Thymus (tissue), 11 donors: ENCODE data around the gene VGLL4. TPM values are rescaled to one million over a fixed set of nuclear protein-coding genes. Genes with fewer than 3 reads are reported as not detected.
"Not testable (repeated sequence)": the region's sequence is repeated elsewhere in the genome, so short reads cannot be mapped to it uniquely, and the experiment has no call there.

Experiments used
- DNase-seq, 9 donors: peaks; one replicate each; pipeline ENCODE4 v3.0.0-alpha.2; 2013; ENCODE audit warnings: low spot score in 9 of 9, low read depth in 6 of 9, missing footprints in 1 of 9
- H3K27ac ChIP-seq, 2 donors: one replicate each; pipeline ENCODE4 v1.5.1; 2013; ENCODE audit warnings: control low read depth in 1 of 2, low read depth in 1 of 2, low read length in 1 of 2, mild to moderate bottlenecking in 1 of 2, moderate library complexity in 1 of 2
- H3K27me3 ChIP-seq, 2 donors: one replicate each; pipeline ENCODE4 v1.5.1; 2013; ENCODE audit warnings: low read length in 1 of 2; ENCODE audit not compliant: control insufficient read depth in 2 of 2, insufficient read depth in 1 of 2
- H3K36me3 ChIP-seq, 2 donors: one replicate each; pipeline ENCODE4 v1.5.1; 2013; ENCODE audit warnings: low read length in 1 of 2, mild to moderate bottlenecking in 1 of 2, moderate library complexity in 1 of 2; ENCODE audit not compliant: control insufficient read depth in 2 of 2, insufficient read depth in 2 of 2
- H3K4me1 ChIP-seq, 2 donors: one replicate each; pipeline ENCODE4 v1.5.1; 2013; ENCODE audit warnings: low read length in 2 of 2; ENCODE audit not compliant: control insufficient read depth in 2 of 2, insufficient read depth in 2 of 2
- H3K4me3 ChIP-seq, 2 donors: one replicate each; pipeline ENCODE4 v1.5.1; 2013; ENCODE audit warnings: low read length in 2 of 2, control low read depth in 1 of 2, mild to moderate bottlenecking in 1 of 2
- H3K9me3 ChIP-seq, 2 donors: one replicate each; pipeline ENCODE4 v1.5.1; 2013; ENCODE audit warnings: low read length in 1 of 2, mild to moderate bottlenecking in 1 of 2; ENCODE audit not compliant: control insufficient read depth in 2 of 2, insufficient read depth in 1 of 2
- WGBS: extraction: QIAGEN DNeasy Blood & Tissue Kit; methylation state at CpG from one replicate; pipeline ENCODE4 v1.1.7; 2013; 5-methylcytosine and 5-hydroxymethylcytosine counted together
- polyA plus RNA-seq: library from polyadenylated mRNA; stranded (reverse); fragments of 200-250 nt; gene quantifications from one replicate; pipeline ENCODE4 v1.2.3, GENCODE V29; 2013
- total RNA-seq: library from RNA; stranded (reverse); fragments of 120-200 nt; gene quantifications from one replicate; pipeline ENCODE4 v1.2.4, GENCODE V29; 2013
- donor health status: healthy.

VGLL4 gene
- total and polyA plus RNA-seq, 2 donors, result 47.0 to 49.2 TPM

GRCh38 chr3:11534011-11534792 is 109.5 kb downstream of the VGLL4 start:
- H3K27me3 ChIP-seq, result no peaks in the 10 kb centered on the region
- H3K36me3 ChIP-seq, result peaks cover 0 to 3% of the 10 kb centered on the region in 2 donors
- WGBS, result 98% methylated on average over 21 of the region's 21 CpGs
- H3K27ac ChIP-seq, result no peak overlapping the region
- no peak overlapping the region for H3K4me3 ChIP-seq
- peaks cover 0 to 6% of the 10 kb centered on the region in 2 donors for H3K4me1 ChIP-seq
- no peak for DNase-seq
- H3K9me3 ChIP-seq, result no peaks in the 10 kb centered on the region

- Histone ChIP-seq H3K27me3 (no peaks in the 10 kb centered on the region), H3K36me3 (peaks cover 0 to 3% of the 10 kb centered on the region in 2 donors), H3K4me1 (peaks cover 0 to 6% of the 10 kb centered on the region in 2 donors), H3K27ac (peak overlapping the region in 1 of 2 donors; percentile 18), H3K9me3 (no peaks in the 10 kb centered on the region), H3K4me3 (no peak overlapping the region)
- no peak for DNase-seq
- WGBS, result 92% methylated on average over 9 of the region's 9 CpGs
Measured at GRCh38 chr3:11532931-11533391, 110.8 kb downstream of the VGLL4 start.

GRCh38 chr3:11530153-11530721 is 113.5 kb downstream of the VGLL4 start:
- Histone ChIP-seq H3K4me1 (peaks cover 0 to 6% of the 10 kb centered on the region in 2 donors), H3K4me3 (no peak overlapping the region), H3K9me3 (no peaks in the 10 kb centered on the region), H3K27me3 (no peaks in the 10 kb centered on the region), H3K36me3 (no peaks in the 10 kb centered on the region), H3K27ac (no peak overlapping the region)
- WGBS, result 92% methylated on average over 11 of the region's 11 CpGs
- DNase-seq, result no peak

GRCh38 chr3:11529281-11529680 is 114.4 kb downstream of the VGLL4 start:
- WGBS, result 69% methylated on average over 4 of the region's 4 CpGs
- Histone ChIP-seq H3K36me3 (no peaks in the 10 kb centered on the region), H3K27ac (no peak overlapping the region), H3K4me3 (no peak overlapping the region), H3K9me3 (no peaks in the 10 kb centered on the region), H3K4me1 (peaks cover 0 to 6% of the 10 kb centered on the region in 2 donors), H3K27me3 (no peaks in the 10 kb centered on the region)
- DNase-seq, result no peak

GRCh38 chr3:11526121-11526520 is 117.6 kb downstream of the VGLL4 start:
- not testable (repeated sequence) for H3K27ac ChIP-seq, H3K9me3 ChIP-seq, H3K4me3 ChIP-seq, DNase-seq, H3K27me3 ChIP-seq, H3K4me1 ChIP-seq, H3K36me3 ChIP-seq
- 97% methylated on average over 5 of the region's 5 CpGs for WGBS

- WGBS, result 83% methylated on average over 7 of the region's 7 CpGs
- DNase-seq, result no peak
- peak overlapping the region; percentile 15 to 55 for H3K27ac ChIP-seq
Measured at GRCh38 chr3:11523572-11524101, 120.1 kb downstream of the VGLL4 start.

GRCh38 chr3:11522953-11523571 is 120.7 kb downstream of the VGLL4 start:
- no peaks in the 10 kb centered on the region for H3K36me3 ChIP-seq
- no peak for DNase-seq
- peak overlapping the region in 1 of 2 donors; percentile 41 for H3K27ac ChIP-seq
- WGBS, result 87% methylated on average over 8 of the region's 8 CpGs
- H3K4me1 ChIP-seq, result peaks cover 3% of the 10 kb centered on the region in 2 donors
- no peaks in the 10 kb centered on the region for H3K27me3 ChIP-seq
- H3K4me3 ChIP-seq, result no peak overlapping the region
- no peaks in the 10 kb centered on the region for H3K9me3 ChIP-seq

More at GRCh38 chr3:11523572-11524101, 120.1 kb downstream of the VGLL4 start:
- Histone ChIP-seq H3K4me1 (peaks cover 3% of the 10 kb centered on the region in 2 donors), H3K9me3 (no peaks in the 10 kb centered on the region), H3K27me3 (no peaks in the 10 kb centered on the region), H3K36me3 (no peaks in the 10 kb centered on the region), H3K4me3 (no peak overlapping the region)

GRCh38 chr3:11522398-11522715 is 121.4 kb downstream of the VGLL4 start:
- Histone ChIP-seq H3K9me3 (no peaks in the 10 kb centered on the region), H3K27ac (no peak overlapping the region), H3K27me3 (no peaks in the 10 kb centered on the region), H3K4me1 (peaks cover 3% of the 10 kb centered on the region in 2 donors), H3K4me3 (no peak overlapping the region), H3K36me3 (no peaks in the 10 kb centered on the region)
- WGBS, result 99% methylated on average over 5 of the region's 5 CpGs
- DNase-seq, result no peak

- 98% methylated on average over 8 of the region's 8 CpGs for WGBS
- no peak for DNase-seq
- Histone ChIP-seq H3K27ac (no peak overlapping the region), H3K27me3 (no peaks in the 10 kb centered on the region), H3K4me3 (no peak overlapping the region), H3K9me3 (no peaks in the 10 kb centered on the region), H3K36me3 (no peaks in the 10 kb centered on the region), H3K4me1 (peaks cover 3% of the 10 kb centered on the region in 2 donors)
Measured at GRCh38 chr3:11521167-11521566, 122.5 kb downstream of the VGLL4 start.
